Erythroblast (primary cell): ENCODE results near the gene DIAPH2.

Source experiments
- GATA1 ChIP-seq: IDR thresholded peaks from 2 replicates; pipeline ENCODE4 v1.6.1; 2011; ENCODE audit warnings: low read depth, mild to moderate bottlenecking, control low read depth, low read length, moderate library complexity
- POLR2A ChIP-seq: IDR thresholded peaks from 2 replicates; pipeline ENCODE4 v1.6.1; 2011; ENCODE audit warnings: mild to moderate bottlenecking, low read length

GRCh38 chrX:96978906-96979305 lies 294.3 kb downstream of the DIAPH2 start:
- no peak for TF ChIP-seq POLR2A
- no peak for TF ChIP-seq GATA1
